Spleen (tissue), 11 donors: ENCODE data around the gene LPGAT1. TPM values are rescaled to one million over a fixed set of nuclear protein-coding genes. Genes with fewer than 3 reads are reported as not detected.
A peak's percentile ranks its signal among the peaks of the same experiment; 100 is the strongest.

ENCODE experiments used
- DNase-seq: peaks from one replicate; pipeline ENCODE4 v3.0.0-alpha.2; 2020
- H3K27ac ChIP-seq, 8 donors: fragments of 200-600 bp; sonication (generic) in 7 of 8; 1 replicate in 4 of 8; 2 replicates in 4 of 8; pipeline versions ENCODE4 v1.5.0 to v1.8.0; 2016 to 2021; ENCODE audit warnings: inconsistent platforms in 4 of 8, mild to moderate bottlenecking in 4 of 8, moderate library complexity in 1 of 8
- H3K27me3 ChIP-seq, 7 donors: fragments of 200-600 bp; sonication (generic) in 6 of 7; replicated peaks in 1 of 7; 1 replicate in 4 of 7; 2 replicates in 3 of 7; pipeline versions ENCODE4 v1.5.0 to v1.8.0; 2016 to 2021; ENCODE audit warnings: inconsistent platforms in 3 of 7, mild to moderate bottlenecking in 1 of 7
- H3K36me3 ChIP-seq, 6 donors: fragments of 200-600 bp; sonication (generic) in 5 of 6; 1 replicate in 4 of 6; 2 replicates in 2 of 6; pipeline versions ENCODE4 v1.5.0 to v1.8.0; 2016 to 2021; ENCODE audit warnings: inconsistent platforms in 2 of 6
- H3K4me1 ChIP-seq, 6 donors: fragments of 200-600 bp; sonication (generic) in 5 of 6; 1 replicate in 3 of 6; 2 replicates in 3 of 6; pipeline versions ENCODE4 v1.5.0 to v1.8.0; 2016 to 2021; ENCODE audit warnings: inconsistent platforms in 3 of 6
- H3K4me3 ChIP-seq, 8 donors: fragments of 200-600 bp; sonication (generic) in 7 of 8; 1 replicate in 4 of 8; 2 replicates in 4 of 8; pipeline versions ENCODE4 v1.5.0 to v1.8.0; 2016 to 2021; ENCODE audit warnings: inconsistent platforms in 4 of 8, mild to moderate bottlenecking in 4 of 8, moderate library complexity in 2 of 8
- H3K9me3 ChIP-seq, 8 donors: fragments of 200-600 bp; sonication (generic) in 7 of 8; 1 replicate in 4 of 8; 2 replicates in 4 of 8; pipeline versions ENCODE4 v1.5.0 to v1.8.0; 2016 to 2021; ENCODE audit warnings: inconsistent platforms in 4 of 8
- CTCF ChIP-seq, 11 experiments: fragments of 200-600 bp in 7 of 11; fragments of 450-650 bp in 4 of 11; sonication (generic) in 4 of 11; IDR thresholded peaks in 8 of 11; conservative IDR thresholded peaks in 3 of 11; 1 replicate in 7 of 11; 2 replicates in 4 of 11; pipeline versions ENCODE4 v1.4.0 to v1.8.0; 2016 to 2021; ENCODE audit warnings: antibody characterized with exemption in 11 of 11, inconsistent platforms in 4 of 11, mild to moderate bottlenecking in 1 of 11
- POLR2A ChIP-seq, 3 donors: fragments of 450-650 bp; IDR thresholded peaks; one replicate each; pipeline ENCODE4 v1.5.1; 2017; ENCODE audit warnings: antibody characterized with exemption in 3 of 3, mild to moderate bottlenecking in 1 of 3
- POLR2AphosphoS5 ChIP-seq, 3 donors: sonication (generic); formaldehyde crosslinking; IDR thresholded peaks; one replicate each; pipeline ENCODE4 v1.5.1; 2017; ENCODE audit warnings: antibody characterized with exemption in 3 of 3
- WGBS, 5 donors: extraction: QIAGEN DNeasy Blood & Tissue Kit in 3 of 5; methylation state at CpG; one replicate each; pipeline versions ENCODE4 v1.1.5 to v1.1.7; 2013 to 2018; 5-methylcytosine and 5-hydroxymethylcytosine counted together
- intact Hi-C: fragments of 100-400 bp; cut with DNase I; formaldehyde crosslinking; loops from one replicate; pipeline ENCODE4 v1.15.0; 2023; ENCODE audit warnings: low total_unique reads
- polyA plus RNA-seq, 3 donors: library from polyadenylated mRNA; stranded (reverse); fragments of 200-250 nt; gene quantifications; one replicate each; pipeline ENCODE4 v1.2.1, GENCODE V29; 2013
- total RNA-seq, 7 donors: library from RNA; depleted of rRNA in 3 of 7; stranded (reverse); fragments of >200 nt in 3 of 7; fragmentation: NEBNext Ultra II Directional in 4 of 7; extraction: Animal tissue kit (Norgen Biotek cat#: 25700) in 4 of 7; gene quantifications; one replicate each; pipeline versions ENCODE4 v1.1.0 to v1.2.1, GENCODE V29; 2016 to 2021
- donor health status: healthy with polysubstance abuse.
- donor health status: DM: no; HTN: no; CAD: no; lungs with moderate emphysema.
- donor health status: DM: no; HTN: no; CAD: no.
- donor health status: Bipolar disorder and iron deficiency.
- donor health status: healthy.
- donor health status: DM: no; HTN: no; CAD: no.
- donor health status: DM: yes; HTN: yes; CAD: no.

The LPGAT1 gene
- total and polyA plus RNA-seq, 10 donors: 8.8 to 80.6 (median 60.7) TPM

DNA sequence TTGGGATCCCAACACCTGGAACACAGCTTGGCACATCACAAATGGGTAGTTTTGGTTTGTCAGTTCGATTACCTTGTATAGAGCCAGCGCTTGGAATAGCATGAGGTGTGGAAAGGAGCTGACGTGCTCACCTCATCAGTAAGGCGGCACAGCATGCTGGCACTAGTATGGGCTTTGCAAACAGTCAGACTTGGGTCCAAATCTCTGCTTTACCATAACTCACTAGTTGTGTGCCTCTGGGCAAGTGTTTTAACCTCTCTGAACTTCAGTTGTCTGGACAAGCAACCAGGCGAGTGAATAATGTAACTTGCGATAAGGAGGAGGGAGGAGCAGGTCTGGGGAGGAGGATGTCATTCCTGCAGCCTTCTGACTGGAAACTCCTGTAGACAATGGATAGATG lies 128.8 kb downstream of the LPGAT1 start:
- H3K4me1 ChIP-seq: peaks cover 8 to 47% (median 25%) of the 10 kb centered on the region in 6 donors
- intact Hi-C loops: loop anchor here (10.0 kb wide), 1 partner anchor 323 kb away; no protein-coding TSS in a partner anchor
- TF ChIP-seq CTCF (IDR thresholded peaks at IDR 0.05 in 8 of 11, conservative IDR thresholded peaks at IDR 0.05 in 3 of 11) (no peak), POLR2AphosphoS5 (IDR thresholded peaks at IDR 0.05) (no peak), POLR2A (IDR thresholded peaks at IDR 0.05) (no peak)
- no peaks in the 10 kb centered on the region for H3K27me3 ChIP-seq
- H3K9me3 ChIP-seq: no peaks in the 10 kb centered on the region
- no peaks in the 10 kb centered on the region for H3K36me3 ChIP-seq
- H3K27ac ChIP-seq: no peak overlapping the region
- no peak overlapping the region for H3K4me3 ChIP-seq
- WGBS, 5 donors: 93 to 98% (median 95%) methylated on average over 6 of the region's 6 CpGs
- DNase-seq: no peak

DNA sequence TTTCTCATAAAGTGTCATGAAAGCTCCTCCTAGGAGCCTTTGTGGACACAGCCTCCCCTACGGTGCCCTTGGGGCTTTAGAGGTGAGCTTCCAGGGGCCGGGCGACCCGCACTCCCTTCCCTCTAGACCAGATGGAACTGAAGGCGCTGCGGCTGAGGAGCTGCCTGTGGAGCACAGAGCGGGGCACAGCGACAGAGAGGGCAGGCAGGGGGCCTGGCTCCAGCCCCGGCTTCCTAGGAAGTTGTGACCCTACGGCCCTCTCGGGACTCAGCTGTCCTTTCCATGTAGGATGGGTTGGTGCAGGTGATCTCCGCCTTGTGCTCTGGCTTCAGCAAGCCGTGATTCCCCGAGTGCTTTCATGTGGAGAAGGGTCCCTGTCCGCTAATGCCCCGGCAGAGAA lies 131.5 kb downstream of the LPGAT1 start:
- intact Hi-C loops: loop anchor here (5.0 kb wide), 1 partner anchor 133 kb away; the partner anchor contains the start of gene LPGAT1
- Histone ChIP-seq H3K27ac (no peak overlapping the region), H3K27me3 (no peaks in the 10 kb centered on the region), H3K36me3 (no peaks in the 10 kb centered on the region), H3K9me3 (peaks cover 0 to 9% (median 6%) of the 10 kb centered on the region in 8 donors), H3K4me1 (peaks cover 16 to 54% (median 42%) of the 10 kb centered on the region in 6 donors), H3K4me3 (peak overlapping the region in 1 of 8 donors; percentile 58)
- WGBS, 5 donors: 79 to 89% (median 82%) methylated on average over 5 to 16 of the region's 16 CpGs
- TF ChIP-seq CTCF (IDR thresholded peaks at IDR 0.05 in 8 of 11, conservative IDR thresholded peaks at IDR 0.05 in 3 of 11): no peak
- no peak for TF ChIP-seq POLR2AphosphoS5 (IDR thresholded peaks at IDR 0.05)
- TF ChIP-seq POLR2A (IDR thresholded peaks at IDR 0.05): no peak
- no peak for DNase-seq

- Histone ChIP-seq H3K27me3 (no peaks in the 10 kb centered on the region), H3K36me3 (no peaks in the 10 kb centered on the region), H3K9me3 (peaks cover 0 to 16% (median 10%) of the 10 kb centered on the region in 8 donors), H3K4me1 (peaks cover 16 to 48% (median 42%) of the 10 kb centered on the region in 6 donors), H3K27ac (no peak overlapping the region), H3K4me3 (peak overlapping the region in 5 of 8 donors; percentile 17 to 58 (median 19))
- intact Hi-C loops: loop anchor here (5.0 kb wide), 1 partner anchor 134 kb away; the partner anchor contains the start of gene LPGAT1
- 17 to 26% (median 19%) methylated on average over 22 to 29 of the region's 29 CpGs for WGBS, 5 donors
- peak; percentile 97 for DNase-seq
- TF ChIP-seq CTCF (IDR thresholded peaks at IDR 0.05 in 8 of 11, conservative IDR thresholded peaks at IDR 0.05 in 3 of 11) (peak; percentile 87 to 99 (median 95)), POLR2AphosphoS5 (IDR thresholded peaks at IDR 0.05) (peak; percentile 51 to 73 (median 65)), POLR2A (IDR thresholded peaks at IDR 0.05) (no peak)
Observed at GRCh38 chr1:211698161-211699026, 132.2 kb downstream of the LPGAT1 start.

- Histone ChIP-seq H3K9me3 (peaks cover 0 to 17% (median 10%) of the 10 kb centered on the region in 8 donors), H3K4me3 (no peak overlapping the region), H3K36me3 (no peaks in the 10 kb centered on the region), H3K27ac (no peak overlapping the region), H3K4me1 (peaks cover 16 to 48% (median 42%) of the 10 kb centered on the region in 6 donors), H3K27me3 (no peaks in the 10 kb centered on the region)
- intact Hi-C loops: loop anchor here (5.0 kb wide), 1 partner anchor 135 kb away; the partner anchor contains the start of gene LPGAT1
- 48 to 81% (median 59%) methylated on average over 1 of the region's 1 CpG; no CpG with 5 or more reads in 1 of the 5 donors for WGBS, 5 donors
- TF ChIP-seq POLR2A (IDR thresholded peaks at IDR 0.05) (no peak), POLR2AphosphoS5 (IDR thresholded peaks at IDR 0.05) (peak in 2 of 3 donors; percentile 30 to 38), CTCF (IDR thresholded peaks at IDR 0.05 in 8 of 11, conservative IDR thresholded peaks at IDR 0.05 in 3 of 11) (no peak)
- DNase-seq: peak; percentile 86
Observed at GRCh38 chr1:211697356-211697755, 133.2 kb downstream of the LPGAT1 start.
